Astrocyte of the cerebellum (primary cell): ENCODE measurements around the gene SUMO1.
"Not testable (repeated sequence)": the region's sequence is repeated elsewhere in the genome, so short reads cannot be mapped to it uniquely, and the experiment has no call there.

Experiments
- DNase-seq: peaks from one replicate; pipeline ENCODE4 v3.0.0-alpha.2; 2011; ENCODE audit warnings: low read depth
- H3K4me3 ChIP-seq: 2 replicates; pipeline ENCODE4 v1.5.1; 2011; ENCODE audit warnings: mild to moderate bottlenecking, low read depth, low read length, moderate library complexity
- CTCF ChIP-seq: IDR thresholded peaks from 2 replicates; pipeline ENCODE4 v1.5.1; 2012; ENCODE audit warnings: low read length, low read depth, moderate library complexity, mild to moderate bottlenecking; ENCODE audit errors: missing control alignments
- in situ Hi-C: cut with HindIII; loops from 2 replicates; pipeline ENCODE4 v1.10.0; 2017; ENCODE audit warnings: low sequenced_read_pairs

Gene SUMO1

DNA sequence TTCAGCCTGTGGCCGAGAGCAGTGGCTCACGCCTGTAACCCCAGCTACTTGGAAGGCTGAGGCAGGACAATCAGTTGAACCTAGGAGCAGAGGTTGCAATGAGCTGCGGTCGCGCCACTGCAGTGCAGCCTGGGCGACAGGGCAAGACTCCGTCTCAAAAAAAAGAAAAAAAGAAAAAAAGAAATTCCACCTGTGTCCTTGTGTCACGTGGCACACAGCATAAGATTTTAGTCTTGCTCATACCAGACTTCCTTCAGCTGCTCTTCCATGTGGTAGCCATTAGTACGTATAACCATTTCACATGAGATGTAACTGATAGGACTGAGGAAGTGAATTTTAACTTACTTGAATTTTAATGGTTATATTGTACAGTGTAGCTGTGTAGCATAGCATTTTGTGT is 31.2 kb upstream of the SUMO1 start:
- no peak overlapping the region for H3K4me3 ChIP-seq
- no peak for TF ChIP-seq CTCF
- in situ Hi-C loops, result no loop called here
- DNase-seq, result no peak

GRCh38 chr2:202267495-202267894 is 29.1 kb upstream of the SUMO1 start:
- H3K4me3 ChIP-seq, result peak overlapping the region; percentile 99
- DNase-seq, result no peak
- in situ Hi-C loops, result no loop called here
- TF ChIP-seq CTCF, result no peak

DNA sequence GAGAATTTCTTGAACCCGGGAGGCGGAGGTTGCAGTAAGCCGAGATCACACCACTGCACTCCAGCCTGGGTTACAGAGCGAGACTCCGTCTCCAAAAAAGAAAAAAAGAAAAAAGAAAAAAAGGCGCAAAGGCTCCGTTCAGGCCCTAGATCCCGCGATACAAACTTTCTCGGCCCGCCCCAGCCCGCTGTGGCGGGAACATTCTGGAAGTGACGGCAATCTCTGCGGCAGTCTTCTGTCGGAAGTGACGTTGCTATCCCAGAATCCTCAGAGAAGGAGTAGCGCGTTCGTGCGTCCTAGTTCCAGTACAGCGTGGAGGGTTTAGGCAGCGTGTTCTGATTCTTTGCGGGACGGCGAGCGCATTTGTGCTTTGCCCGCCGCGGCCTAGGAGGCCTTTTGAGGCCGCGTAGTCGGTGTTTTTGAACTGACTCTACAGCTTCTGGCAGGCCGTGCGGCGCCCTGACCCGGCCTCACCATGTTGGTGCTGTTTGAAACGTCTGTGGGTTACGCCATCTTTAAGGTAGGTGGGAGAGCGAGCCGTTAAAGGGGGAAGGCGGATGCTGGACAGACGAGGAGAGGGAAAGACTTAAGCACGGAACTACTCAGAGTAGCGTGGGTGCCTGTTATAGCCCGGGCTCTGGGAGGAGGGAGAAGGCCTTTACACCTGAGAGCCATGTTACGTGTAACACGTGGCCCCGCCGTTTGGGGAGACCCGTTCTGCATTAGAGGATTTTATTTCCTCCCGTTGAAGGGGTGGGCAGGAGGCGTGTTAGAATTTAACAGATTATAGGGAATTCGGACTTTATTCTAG is 27.3 kb upstream of the SUMO1 start, which contains the start of gene NOP58:
TSS of gene NOP58 (plus strand) at position 297 of the 811 bp plus-strand sequence. CDS start at position 476, 179 bp downstream.
- peak; percentile 90 for DNase-seq
- peak within 1 kb of the TSS; percentile 99 for H3K4me3 ChIP-seq
- TF ChIP-seq CTCF, result no peak
- in situ Hi-C loops, result no loop called here

DNA sequence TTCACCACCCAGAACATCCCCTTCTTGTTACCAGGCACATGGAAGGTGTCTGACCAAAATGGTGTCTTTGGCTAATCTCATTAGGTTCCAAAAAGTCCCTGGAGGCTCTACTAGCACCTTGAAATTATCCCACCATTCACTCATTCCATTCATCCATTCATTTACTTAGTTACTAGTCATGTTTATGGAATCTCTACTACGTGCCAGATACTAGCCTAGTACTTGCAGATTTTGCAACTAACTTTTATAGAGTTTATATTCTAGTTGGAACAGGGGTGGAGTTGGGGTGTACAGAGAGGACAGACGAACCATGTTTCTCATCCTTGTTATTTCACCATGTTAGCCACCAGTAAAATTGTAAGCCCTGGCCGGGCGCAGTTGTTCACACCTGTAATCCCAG is 23.1 kb upstream of the SUMO1 start:
- no peak for DNase-seq
- TF ChIP-seq CTCF, result no peak
- H3K4me3 ChIP-seq, result no peak overlapping the region
- in situ Hi-C loops, result no loop called here

- in situ Hi-C loops, result no loop called here
- DNase-seq, result no peak
- H3K4me3 ChIP-seq, result no peak overlapping the region
- TF ChIP-seq CTCF, result no peak
Measured at GRCh38 chr2:202251494-202251893, 13.1 kb upstream of the SUMO1 start.

GRCh38 chr2:202249521-202250253 is 11.3 kb upstream of the SUMO1 start:
- in situ Hi-C loops, result no loop called here
- no peak for TF ChIP-seq CTCF
- DNase-seq, result no peak
- H3K4me3 ChIP-seq, result no peak overlapping the region

DNA sequence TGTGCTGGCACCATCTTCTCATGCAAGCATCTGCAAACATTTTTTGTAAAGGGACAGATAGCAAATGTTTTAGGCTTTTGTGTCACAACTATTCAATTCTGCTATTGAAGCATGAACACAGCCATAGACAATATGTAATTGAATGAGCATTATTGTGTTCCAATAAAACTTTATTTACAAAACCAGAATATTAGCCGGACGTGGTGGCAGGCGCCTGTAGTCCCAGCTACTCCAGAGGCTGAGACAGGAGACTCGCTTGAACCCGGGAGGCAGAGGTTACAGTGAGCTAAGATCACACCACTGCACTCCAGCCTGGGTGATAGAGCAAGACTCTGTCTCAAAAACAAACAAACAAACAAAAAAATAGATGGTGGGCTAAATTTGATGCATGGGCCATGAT is 9.3 kb upstream of the SUMO1 start:
- DNase-seq, H3K4me3 ChIP-seq, in situ Hi-C loops: not testable (repeated sequence)
